ENCODE results near the gene CAV1.
A peak's percentile ranks its signal among the peaks of the same experiment; 100 is the strongest.

Gene CAV1

GRCh38 chr7:116505278-116505677, 19.6 kb upstream of the CAV1 start:
- DNase-seq (ENCODE audit: low read depth), result no peak

DNA sequence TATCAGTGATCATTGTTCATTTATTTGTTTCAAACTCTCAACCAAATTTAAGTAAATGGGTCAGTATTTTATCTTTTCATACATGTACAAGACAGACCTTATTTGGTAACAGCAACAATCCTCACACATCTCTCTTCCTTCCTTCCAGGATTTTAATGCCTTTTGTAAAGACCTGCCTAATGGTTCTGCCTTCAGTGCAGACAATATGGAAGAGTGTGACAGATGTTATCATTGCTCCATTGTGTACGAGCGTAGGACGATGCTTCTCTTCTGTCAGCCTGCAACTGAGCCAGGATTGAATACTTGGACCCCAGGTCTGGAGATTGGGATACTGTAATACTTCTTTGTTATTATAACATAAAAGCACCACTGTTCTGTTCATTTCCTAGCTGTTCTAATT, 19.0 kb upstream of the CAV1 start:
- no peak for DNase-seq (ENCODE audit: low read depth)

- no peak for DNase-seq (ENCODE audit: low read depth)
Observed at GRCh38 chr7:116509982-116510579, 14.8 kb upstream of the CAV1 start.

DNA sequence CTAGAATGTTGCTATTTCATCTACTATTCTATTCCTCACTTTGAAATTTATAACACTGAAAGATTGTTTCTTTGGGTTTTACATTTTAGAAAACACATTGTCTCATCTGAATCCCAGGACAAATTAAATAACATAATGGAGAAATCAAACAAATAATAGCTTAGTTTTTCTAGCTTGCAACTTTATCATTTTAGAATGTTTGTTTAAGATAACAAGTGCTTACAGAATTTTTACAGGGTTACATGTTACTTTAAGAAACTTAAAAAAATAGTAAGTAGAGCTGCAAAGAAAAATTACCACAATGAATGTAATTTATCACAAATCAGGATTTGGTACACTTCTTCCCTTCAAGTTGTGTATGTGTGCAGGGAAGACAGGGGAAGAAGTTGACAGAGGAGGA, 14.0 kb upstream of the CAV1 start:
- DNase-seq (ENCODE audit: low read depth), result no peak

DNA sequence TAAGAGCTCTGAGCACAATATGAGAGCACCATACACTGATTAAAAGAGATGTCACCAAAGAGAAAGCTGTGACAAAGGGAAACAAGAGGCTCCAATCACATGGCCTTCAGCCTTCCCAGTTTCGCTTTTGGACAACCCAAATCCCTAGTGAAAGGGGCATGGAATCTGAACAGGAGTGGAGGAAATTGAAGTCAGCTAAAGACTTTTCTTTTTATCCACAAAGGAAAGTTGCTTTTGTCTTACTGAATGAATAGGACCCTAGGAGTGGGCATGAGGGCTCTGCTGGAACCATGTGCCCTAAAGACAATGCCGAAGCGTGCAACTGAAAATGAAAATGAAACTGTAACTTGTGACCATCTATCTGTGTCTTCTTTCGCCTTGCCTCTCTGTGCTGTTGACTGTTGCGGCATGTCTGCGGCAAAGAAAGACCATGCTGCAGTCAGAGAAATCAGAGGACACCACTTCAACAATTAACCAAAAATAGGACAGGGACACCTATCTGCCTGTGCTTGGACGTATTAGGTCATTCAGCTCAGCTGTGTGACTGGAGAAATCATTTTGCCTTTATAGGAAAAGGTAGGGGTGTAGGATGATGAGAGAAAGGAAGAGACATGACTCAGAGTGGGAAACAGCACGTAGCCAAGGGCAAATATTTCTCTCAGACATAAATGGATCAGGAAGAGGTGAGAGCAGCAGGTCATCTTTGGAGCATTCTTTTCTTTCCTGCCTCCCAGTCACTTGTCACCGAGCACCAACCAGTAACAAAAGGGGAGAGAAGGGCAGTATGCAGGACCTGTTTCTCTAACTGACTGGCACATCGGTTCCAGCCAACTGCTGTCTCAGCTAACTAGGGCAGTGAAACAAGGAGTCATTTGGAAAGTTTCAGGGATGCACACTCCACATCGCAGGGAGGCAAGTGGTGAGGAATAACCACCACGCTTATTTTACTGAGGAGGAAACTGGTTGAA, 13.0 kb upstream of the CAV1 start:
- DNase-seq (ENCODE audit: low read depth), result no peak

GRCh38 chr7:116512520-116513188, 12.2 kb upstream of the CAV1 start:
- no peak for DNase-seq (ENCODE audit: low read depth)

GRCh38 chr7:116515584-116515983, 9.3 kb upstream of the CAV1 start:
- DNase-seq (ENCODE audit: low read depth), result no peak

DNA sequence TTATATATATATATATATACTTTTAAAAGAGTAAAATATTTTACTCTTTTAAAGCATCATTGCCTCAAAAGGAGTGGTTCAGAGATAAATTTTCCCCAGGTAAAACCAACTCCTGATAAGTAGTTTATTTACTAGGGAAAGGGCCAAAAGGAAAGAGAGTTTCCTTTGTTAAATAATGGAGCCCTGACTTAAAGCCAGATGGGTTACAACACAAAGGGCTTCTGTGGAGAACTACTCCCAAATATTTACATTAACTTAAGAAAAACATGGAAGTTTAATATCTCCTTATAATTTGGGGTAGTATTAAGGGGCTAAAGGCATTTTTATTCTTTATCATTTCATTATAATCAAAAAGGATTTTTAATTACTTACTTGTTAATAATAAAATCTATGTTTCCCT, 8.5 kb upstream of the CAV1 start:
- DNase-seq (ENCODE audit: low read depth), result no peak

DNA sequence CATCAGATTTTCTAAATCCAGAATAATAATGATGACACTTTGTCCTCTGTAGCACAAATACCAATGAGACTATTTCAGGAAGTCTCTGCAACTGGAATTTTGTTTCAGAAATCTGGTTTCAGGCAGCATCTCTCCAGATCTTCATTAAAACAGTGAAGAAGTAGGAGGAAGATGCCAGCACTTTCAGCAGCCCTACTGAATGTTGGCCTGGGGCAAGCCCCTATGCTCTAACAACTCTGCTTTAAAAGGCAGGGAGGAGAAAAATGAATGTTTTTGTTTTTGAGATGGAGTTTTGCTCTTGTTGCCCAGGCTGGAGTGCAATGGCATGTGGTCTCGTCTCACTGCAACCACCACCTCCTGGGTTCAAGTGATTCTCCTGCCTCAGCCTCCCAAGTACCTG, 7.2 kb upstream of the CAV1 start:
- DNase-seq (ENCODE audit: low read depth), result no peak

- no peak for DNase-seq (ENCODE audit: low read depth)
Observed at GRCh38 chr7:116518961-116519360, 5.9 kb upstream of the CAV1 start.

- no peak for DNase-seq (ENCODE audit: low read depth)
Observed at GRCh38 chr7:116521046-116521664, 3.7 kb upstream of the CAV1 start.

DNA sequence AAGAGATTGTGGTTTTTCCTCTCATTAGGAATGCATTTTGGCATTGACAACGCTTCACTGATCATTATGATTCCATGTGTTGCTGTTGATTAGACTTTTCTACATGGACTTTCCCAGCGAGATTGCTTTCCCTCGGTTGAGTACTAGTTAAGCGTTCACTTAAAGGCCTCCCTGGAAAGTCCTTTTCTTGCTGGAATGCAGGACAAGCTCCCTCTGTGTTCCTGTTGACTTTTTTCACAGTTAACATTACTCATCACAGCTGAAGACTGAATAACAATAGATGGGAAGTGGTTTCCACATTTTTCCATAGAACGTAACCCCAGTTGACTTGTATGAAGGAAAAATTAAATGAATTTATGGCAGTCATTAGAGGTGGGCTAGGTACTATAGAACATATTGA, 2.6 kb upstream of the CAV1 start:
- no peak for DNase-seq (ENCODE audit: low read depth)

DNA sequence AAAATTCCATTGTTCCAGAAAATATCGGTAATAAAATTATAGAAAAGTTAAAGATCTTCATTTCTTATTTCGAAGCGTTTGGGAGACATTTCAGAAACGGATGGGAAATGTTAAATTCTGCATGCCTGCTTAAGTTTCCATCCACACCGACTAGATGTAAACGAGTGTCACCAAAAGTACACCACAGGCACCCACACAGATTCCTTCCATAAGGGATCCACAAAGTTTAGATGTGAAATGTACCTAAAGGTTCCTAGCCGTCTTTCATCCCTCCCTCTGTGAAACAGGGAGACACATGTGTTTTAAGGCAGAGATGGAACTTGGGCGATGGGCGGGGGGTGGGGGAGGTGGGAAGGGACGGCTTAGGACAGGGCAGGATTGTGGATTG, 621 bp upstream of the CAV1 start:
- no peak for DNase-seq (ENCODE audit: low read depth)

DNA sequence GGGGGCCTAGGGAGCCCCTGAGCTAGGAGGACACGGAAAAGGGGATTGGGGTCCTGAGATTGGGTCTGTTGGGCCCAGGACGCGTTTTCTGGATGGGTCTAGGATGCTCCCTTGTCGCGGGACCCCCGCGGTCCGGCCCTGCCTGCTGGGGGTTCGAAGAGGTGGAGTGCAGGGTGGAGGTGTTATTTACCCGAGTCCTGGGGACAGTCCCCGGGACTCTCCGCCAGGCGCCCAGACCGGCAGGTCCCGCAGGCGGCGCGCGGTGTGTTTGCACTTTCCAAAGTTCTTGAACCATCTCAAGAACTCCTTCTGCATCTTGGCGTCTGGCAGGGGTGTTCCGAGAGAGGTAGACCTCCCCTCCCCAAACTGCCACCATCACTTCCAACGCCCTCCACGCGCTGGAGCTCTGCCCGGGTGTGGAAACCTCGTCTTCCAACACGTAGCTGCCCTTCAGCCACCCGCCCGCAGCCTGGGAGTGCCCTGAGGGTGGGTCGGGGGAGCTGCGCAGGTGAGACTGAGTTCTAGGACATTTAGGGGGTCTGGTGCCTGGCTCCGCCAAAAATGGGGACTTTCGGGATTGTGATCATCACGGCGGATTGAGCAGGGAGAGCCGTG, 569 bp downstream of the CAV1 start:
- DNase-seq (ENCODE audit: low read depth), result no peak

DNA sequence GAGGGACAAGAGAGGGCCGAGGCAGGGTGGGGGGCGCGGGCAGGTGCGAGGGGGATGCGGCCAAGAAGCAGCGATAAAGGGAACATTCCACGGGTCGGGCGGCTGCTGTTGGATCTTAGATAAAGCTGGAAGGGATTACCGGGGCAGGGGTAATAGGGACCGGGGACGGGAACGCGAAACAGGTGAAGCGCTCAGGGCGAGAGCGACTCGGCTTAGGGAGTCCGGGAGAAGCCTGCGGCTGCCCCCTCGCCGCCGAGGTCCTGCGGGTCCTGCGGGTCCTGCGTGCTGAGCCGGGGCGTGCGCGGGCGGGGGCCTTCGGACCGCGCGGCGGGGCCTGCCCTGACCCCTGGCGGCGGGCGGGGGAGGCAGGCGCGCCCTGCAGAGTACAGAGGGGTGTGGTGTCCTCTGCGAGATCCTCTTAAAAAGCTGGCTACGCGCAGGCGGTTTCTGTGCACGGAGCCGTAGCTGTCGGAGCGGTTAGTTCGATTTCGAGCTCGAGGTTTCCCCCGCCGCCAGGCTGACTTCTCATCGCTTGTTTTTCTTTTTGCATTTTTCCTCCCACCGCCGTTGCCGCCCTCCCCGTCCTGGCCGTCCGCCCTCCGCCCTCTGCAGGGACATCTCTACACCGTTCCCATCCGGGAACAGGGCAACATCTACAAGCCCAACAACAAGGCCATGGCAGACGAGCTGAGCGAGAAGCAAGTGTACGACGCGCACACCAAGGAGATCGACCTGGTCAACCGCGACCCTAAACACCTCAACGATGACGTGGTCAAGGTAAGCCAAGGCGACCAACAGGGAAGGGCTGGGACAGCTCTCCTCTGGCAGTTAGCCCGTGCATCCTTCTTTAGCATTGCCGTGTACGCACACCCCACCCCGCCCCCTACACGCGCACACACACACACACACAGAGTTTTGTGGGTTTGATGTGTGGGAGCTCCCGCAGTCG, 1.4 kb downstream of the CAV1 start:
- DNase-seq (ENCODE audit: low read depth), result peak; percentile 75

GRCh38 chr7:116526897-116527296, 2.1 kb downstream of the CAV1 start:
- no peak for DNase-seq (ENCODE audit: low read depth)

DNA sequence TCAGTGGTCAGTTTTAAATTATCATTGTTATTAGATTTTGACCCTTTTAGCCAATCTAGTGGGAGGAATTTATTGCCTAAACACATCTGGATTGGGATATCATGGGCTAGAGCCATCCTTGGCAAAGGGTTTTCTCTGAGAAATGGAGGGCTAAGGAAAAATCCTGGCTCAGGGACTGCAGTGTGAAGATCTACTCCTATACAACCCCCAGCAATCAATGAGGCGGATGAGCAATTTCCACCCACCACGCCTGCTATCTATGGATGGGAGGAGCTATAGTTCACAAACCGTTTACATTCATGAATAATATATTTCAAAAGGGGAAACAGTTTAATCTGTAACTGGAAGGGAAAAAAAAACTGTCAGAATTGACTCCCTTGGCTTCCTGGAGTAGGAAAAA, 2.7 kb downstream of the CAV1 start:
- DNase-seq (ENCODE audit: low read depth), result no peak

DNA sequence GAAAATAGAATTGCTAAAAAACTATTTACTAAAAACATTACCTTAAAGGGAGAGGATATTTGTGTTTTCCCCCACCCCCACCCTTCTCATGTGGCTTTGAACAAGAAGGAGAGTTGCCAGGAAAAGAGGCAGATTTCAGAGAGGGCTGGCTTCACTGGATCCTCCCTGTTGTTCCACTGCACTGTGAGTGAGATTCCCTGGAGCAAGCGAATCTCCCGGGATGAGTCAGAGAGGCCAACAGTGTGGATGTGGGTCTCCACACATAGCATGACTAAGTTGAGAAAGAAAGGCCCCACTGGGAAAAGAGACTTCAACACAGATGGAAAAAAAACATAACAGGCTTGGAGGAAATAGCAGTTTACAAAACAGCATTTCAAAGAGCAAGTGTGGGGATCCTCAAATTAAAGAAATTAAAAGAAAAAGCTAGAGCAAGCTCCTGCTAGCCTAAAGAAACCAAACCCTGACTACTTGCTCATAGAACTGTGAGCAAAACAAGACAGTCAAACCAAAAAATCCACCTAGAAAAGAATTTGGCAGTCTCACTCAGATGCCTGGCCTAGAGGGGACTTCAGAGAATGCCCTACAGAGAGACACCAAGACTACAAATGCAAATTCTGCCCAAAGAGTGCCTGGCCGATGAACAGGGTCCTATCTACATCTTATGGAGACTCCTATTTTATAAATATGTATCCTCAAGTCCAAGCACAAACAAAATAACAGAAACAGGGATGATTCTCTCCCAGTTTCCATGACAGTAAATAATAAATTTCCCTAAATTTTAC, 3.4 kb downstream of the CAV1 start:
- DNase-seq (ENCODE audit: low read depth), result peak; percentile 95

DNA sequence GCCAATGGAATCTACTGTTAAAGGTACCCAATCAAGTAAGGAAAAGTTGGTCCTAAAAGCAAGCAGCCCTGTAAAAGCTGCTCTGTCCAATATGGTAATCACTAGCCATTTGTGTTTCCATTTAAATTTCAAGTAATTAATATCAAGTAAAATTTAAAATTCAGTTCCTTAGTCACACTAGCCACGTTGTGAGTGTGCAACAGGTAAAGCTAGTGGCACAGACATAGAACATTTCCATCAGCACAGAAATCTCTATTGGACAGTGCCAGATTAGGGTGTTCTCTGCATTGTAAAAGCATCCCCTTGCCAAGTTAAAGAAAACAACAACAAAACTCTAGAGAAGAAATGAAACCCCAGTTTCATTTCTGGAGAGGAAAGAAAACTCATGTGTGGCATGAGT, 4.4 kb downstream of the CAV1 start:
- DNase-seq (ENCODE audit: low read depth), result no peak

GRCh38 chr7:116530107-116530820, 5.4 kb downstream of the CAV1 start:
- no peak for DNase-seq (ENCODE audit: low read depth)

All from GM04504 (cell line).